Fibroblast of upper back skin (primary cell): ENCODE measurements around the gene LRMDA.

Source experiments
- DNase-seq: peaks from one replicate; pipeline ENCODE4 v3.0.0-alpha.2; 2013

The LRMDA gene

DNA sequence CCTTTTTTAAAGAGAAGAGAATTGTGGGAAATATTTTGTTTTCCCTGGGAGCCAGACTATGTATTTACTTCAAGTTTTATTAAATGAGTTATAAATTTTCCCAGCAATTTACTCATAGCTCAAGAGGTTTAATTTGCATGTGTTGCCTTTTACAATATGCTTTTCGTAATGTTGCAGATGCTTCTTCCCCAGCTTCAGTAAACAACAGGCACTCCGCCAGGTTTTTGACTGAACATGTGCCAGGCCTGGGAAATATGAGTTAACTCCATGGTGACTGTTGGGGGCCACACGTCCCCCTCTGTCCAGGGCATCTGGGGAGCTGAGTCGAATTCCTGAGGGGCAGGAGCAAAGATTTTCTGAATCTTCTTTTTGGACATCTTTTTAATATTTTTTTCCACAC lies 545.7 kb downstream of the LRMDA start:
- DNase-seq: no peak

DNA sequence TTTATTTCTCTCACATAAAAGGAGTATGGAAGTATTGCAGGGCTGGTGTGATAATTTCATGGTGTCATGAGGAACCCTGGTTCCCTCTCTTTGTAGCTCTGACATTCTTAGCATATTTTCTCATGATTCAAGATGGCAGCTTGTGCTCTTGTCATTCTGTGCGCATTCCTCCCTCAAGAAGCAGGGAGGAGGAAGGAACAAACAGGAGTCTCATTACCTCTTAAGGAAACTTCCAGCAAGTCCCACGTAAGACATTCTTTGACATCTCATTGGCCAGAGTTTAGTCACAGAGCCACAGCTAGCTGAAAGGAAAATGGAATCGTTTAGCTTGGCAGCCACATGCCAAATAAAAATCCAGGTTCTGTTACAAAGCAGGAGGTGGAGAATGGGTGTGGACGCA lies 546.8 kb downstream of the LRMDA start:
- DNase-seq: peak; percentile 40

DNA sequence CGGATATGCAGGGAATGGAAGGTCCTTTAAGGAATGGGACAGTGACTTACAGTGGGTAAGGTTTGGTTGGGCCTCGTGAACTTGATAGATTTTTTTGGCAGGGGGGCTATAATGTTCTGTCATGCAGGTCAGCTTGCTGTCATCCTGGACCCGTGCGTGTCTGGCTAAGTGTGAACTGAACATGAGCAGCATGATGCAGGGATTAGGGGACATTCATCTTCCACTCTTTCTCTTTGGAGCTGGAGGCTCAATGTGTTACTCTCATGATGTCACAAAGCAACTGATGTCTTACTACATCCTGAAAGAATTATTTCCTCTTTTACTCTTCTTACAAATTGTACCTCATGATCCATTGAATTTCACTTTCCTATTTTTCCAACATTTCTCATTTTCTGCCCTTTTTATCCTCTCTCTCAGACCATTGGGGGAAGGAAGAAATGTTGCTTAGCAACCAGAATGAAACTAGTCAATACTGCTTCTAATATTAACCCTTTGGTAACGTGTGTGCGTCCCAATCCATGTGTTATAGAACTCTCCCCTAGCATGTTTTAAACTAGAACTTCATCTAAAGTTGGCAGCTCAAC lies 549.1 kb downstream of the LRMDA start:
- no peak for DNase-seq

DNA sequence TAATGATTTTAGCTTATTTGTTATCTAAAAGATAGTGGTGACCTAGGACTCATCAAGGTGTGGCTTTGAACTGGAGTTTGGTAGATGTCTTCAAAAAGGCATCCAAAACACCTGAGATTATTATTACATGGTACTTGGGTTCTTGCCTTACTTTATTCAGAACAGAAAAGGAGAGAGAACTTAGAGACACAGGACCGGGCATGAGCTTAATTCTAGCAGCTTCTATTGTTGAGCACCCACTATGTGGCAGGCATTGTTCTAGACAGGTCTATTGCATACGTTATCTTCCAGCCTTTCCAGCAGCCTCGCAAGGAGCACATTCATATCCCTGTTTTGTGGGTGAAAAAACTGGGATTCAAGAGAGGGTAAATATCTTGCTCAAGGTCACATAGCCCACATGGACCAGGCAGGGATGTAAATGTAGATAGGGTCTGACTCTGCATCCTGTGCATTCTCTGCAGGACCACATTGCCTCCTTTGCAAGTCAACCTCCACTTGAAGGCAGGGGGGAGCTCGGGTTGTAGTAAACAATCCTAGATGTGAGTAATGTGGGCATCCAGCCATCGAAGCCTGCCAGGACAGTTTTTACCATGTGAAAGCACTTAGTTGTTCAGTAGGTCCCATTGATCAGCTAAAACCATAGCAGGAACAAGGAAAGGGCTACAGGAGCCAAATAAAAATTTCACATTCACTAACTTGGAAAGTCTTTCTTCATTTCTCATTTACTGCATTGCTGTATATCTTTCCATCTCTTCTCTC lies 551.4 kb downstream of the LRMDA start:
- peak; percentile 56 for DNase-seq

- DNase-seq: no peak
Measured at GRCh38 chr10:75984067-75984466, 552.6 kb downstream of the LRMDA start.

- peak; percentile 59 for DNase-seq
Measured at GRCh38 chr10:75987616-75988015, 556.2 kb downstream of the LRMDA start.

DNA sequence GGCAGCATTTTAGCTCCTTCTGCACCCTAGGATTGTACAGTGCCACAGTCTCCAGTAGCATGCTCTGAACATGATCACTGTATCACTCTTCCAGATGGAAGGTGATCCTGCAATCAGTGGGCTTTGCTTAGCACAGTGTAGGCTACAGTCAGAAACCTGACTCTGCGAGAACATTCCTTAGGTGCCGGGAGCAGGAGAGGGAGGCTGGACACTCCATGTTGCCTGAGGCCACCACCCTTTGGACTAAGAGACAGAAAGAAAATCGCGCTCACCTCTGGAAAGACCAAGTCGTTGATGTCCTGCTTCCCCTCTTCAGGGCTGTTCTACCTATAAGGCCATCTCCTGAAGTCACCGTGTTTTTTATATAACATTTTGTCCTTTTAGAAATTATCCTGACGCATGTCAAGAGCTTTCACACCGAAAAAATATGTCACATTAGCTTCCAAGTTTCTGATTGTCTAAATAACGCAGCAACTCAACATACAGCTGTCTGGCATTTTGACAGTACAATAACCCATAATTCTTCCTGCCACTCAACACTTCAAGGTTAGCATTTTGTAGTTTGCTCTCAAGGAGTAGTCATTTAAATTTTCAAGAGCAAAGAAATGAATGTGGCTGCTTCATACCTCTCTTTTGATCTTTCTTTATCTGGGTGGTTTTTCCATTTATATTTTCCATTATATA lies 563.1 kb downstream of the LRMDA start:
- no peak for DNase-seq

- DNase-seq: no peak
Measured at GRCh38 chr10:75995041-75995430, 563.6 kb downstream of the LRMDA start.

- DNase-seq: no peak
Measured at GRCh38 chr10:75995720-75996119, 564.3 kb downstream of the LRMDA start.

DNA sequence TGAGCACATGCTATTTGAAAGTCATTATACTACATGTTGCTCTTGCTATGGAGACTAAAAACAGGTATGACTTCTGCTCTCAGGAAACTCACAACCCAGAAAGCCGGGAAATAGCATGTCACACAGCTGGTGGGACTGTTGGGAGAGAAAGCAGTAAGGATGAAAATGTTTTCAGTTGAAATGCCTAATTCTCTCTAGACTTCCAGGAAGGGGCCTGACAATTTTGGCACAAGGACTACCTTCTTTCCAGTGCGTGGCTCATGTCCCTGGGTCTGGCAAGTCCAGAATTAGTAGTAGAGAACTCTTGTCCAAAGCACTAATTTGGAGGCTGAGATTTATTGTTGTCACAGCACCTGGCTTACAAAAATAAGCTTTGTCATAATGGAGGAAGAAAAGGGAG lies 567.6 kb downstream of the LRMDA start:
- no peak for DNase-seq

DNA sequence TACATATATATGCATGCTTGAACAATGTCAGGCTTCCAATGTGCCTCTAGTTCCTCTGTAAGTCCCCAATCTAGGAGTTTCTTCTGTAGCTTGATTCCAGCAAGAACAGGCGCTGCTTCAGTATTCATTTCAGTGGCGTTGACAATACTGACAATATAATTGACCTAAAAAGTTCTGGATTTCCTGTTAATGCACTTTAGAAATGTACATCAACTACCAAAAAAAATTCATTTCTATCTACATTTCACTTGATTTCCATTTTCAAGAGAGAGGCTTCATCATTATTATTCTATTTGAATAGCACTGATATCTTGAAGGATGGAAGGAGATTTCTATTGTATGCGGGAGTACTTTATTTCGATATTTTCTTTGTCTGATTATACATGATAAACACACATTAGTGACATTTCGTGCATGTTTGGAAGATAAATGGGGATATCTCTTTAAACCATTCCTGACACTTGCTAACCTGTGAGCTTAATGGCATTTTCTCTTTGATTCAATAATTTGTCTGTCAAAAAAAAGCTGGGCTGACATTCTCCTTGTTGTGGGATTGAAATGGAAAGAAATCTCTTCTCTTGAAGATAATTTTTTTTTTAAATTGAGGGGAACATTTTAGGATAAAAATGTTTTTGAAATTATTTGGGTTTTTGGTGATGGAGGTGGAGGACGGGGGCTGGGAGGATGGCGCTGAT lies 568.2 kb downstream of the LRMDA start:
- DNase-seq: no peak

GRCh38 chr10:76000550-76000949 lies 569.1 kb downstream of the LRMDA start:
- DNase-seq: no peak

DNA sequence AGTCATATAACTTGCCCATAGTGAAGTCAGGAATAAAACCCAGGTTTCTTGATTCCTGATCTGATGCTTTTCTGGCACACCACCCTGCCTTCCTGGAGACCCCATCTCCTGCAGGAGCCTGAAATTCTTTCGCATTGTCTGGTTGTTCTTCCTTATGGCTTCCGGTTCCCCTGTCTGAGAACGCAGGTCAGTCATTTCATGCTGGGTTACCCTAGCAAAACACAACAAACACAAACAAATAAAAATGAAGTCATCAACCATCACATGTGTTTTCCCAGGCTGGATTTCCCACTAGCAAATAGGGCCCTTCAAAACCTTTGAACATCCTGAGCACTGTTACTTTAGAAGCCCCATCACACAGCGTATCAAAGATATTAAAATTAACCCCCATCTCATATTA lies 569.6 kb downstream of the LRMDA start:
- no peak for DNase-seq

GRCh38 chr10:76001461-76001860 lies 570.0 kb downstream of the LRMDA start:
- DNase-seq: no peak

GRCh38 chr10:76002262-76002854 lies 570.9 kb downstream of the LRMDA start:
- DNase-seq: no peak

- DNase-seq: no peak
Measured at GRCh38 chr10:76007667-76008181, 576.3 kb downstream of the LRMDA start.

- no peak for DNase-seq
Measured at GRCh38 chr10:76009531-76009930, 578.1 kb downstream of the LRMDA start.

GRCh38 chr10:76010703-76011102 lies 579.3 kb downstream of the LRMDA start:
- no peak for DNase-seq

DNA sequence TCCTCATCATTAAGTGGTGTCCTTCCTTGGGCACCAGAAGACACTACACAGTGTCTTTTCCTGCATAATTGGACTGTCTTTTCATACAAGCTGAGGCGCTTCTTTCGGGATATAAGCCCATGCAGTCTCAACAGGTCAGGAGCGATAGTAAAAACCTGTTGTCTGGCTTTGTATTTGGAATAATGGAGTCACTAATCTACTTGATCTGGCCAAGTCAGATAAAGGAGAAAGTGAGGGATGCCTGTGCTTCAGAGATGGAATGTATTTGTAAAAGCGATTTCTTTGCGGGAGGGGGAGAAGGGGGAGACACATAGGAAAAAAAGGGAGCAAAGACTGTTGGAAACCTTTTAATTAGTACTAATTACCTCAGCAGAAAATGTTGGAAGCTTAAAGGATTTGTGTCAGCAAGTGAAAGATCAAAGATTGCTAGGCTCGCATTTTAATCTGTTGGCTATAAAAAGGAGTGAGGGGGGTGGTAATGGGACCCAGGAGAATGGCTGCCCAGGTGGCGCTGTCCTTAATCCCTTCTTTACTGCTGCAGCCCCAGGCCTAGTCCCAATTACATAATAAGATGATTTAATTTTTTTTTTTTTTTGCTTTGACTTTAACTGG lies 581.4 kb downstream of the LRMDA start:
- no peak for DNase-seq

- DNase-seq: no peak
Measured at GRCh38 chr10:76015245-76015644, 583.8 kb downstream of the LRMDA start.

GRCh38 chr10:76017026-76017732 lies 585.8 kb downstream of the LRMDA start:
- DNase-seq: peak; percentile 6
